ENCODE measurements around the gene GABRB1.
"Not testable (repeated sequence)": the region's sequence is repeated elsewhere in the genome, so short reads cannot be mapped to it uniquely, and the experiment has no call there.

GABRB1 gene

DNA sequence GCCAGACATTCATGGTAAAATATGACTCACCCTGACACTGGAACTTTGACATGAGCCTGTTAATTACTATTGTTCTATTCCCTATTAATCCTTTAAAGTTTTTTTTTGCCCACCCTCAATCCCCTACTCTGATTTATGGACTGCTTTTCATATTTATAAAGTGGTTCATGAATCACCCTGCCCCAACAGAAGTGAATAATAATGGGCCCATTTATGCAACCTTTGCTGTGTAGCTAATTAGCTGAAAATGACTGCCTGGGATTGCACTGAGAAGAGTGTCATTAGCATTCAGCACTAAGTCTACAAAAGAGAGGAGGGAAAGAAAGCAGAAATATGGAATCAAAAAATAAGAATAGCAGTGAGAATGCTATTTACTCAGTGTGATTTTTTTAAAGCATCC is 277.8 kb downstream of the GABRB1 start:
- no peak for DNase-seq (ENCODE audit: low read depth)

DNA sequence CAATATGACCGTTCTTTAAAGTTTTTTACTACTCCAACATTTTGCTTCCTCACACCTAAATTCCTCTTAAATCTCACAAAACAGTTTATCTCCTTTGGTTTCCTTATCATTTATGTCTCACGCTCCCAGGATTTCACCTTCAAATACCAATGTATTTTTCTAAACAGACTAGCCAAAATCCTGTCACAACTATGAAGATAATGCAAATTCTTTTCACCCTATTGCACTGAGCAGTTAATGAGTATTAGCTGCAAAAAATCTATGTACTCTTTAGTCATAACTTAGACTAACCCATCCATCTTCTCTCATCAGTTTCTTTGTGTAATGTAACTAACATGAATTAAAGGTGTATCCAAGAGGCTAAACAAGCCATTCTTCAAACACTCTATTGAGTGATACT is 280.8 kb downstream of the GABRB1 start:
- DNase-seq (ENCODE audit: low read depth), result no peak

DNA sequence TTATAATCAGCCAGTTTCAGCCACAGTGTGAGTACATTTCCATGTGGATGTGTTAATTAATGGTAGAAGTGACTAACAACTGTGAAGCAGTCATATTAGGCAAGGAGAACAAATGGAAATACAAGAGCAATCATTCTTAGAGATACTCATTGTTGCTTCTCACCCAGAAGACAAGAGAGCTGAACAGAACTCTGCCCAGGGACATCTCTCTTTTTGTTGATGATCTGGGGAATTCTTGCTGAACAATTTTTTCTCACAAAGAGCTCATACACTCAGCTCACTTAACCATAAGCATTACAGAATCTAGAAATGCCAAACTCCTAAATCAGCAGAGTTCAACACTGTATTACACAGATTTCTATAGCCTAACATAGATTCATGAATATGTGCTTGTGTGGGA is 282.0 kb downstream of the GABRB1 start:
- no peak for DNase-seq (ENCODE audit: low read depth)

DNA sequence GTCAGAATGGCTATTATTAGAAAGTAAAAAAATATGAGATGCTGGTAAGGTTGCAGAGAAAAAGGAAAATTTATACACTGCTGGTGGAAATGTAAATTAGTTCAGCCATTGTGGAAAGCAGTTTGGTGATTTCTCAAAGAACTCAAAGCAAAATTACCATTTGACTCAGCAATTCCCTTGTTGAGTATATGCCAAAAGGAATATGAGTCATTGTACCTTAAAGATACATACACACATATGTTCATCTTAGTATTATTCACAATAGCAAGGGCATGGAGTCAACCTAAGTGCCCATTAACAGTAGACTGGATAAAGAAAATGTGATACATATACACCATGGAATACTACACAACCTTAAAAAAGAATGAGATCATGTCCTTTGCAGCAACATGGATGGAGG is 284.0 kb downstream of the GABRB1 start:
- no peak for DNase-seq (ENCODE audit: low read depth)

DNA sequence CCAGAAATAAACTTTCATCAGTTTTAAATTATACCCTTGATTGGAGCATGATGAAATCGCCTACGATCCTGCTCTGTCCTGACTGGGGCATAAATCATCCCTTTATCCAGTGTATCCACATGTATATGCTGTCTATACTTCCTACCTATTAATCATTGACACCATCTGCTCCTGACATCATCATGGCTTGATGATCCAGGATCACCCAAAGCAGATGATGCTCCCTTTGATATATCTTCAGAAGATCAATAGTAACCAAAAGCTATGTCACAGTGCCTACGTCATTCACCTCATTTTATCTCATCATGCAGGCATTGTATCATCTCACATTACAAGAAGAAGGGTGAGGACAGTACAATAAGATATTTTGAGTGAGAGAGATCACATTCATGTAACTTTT is 294.7 kb downstream of the GABRB1 start:
- no peak for DNase-seq (ENCODE audit: low read depth)

DNA sequence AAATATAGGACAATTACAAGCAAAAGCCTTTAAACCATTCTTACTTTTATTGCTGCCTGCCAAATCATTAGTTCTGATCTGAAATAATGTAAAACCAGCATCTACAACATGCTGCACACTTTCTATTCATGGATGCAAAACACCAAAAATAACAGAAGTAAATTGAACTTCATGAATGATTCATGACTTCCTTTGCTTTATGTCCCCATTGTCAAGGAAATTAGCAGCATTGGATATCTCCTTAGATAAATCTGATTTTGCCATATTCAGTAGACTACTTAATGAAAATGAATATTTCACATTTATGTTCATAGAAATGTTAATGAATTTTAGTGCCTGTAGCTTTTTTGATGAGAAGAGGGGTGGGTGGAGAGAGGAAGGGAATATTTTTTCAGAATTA is 299.5 kb downstream of the GABRB1 start:
- DNase-seq (ENCODE audit: low read depth), result no peak

DNA sequence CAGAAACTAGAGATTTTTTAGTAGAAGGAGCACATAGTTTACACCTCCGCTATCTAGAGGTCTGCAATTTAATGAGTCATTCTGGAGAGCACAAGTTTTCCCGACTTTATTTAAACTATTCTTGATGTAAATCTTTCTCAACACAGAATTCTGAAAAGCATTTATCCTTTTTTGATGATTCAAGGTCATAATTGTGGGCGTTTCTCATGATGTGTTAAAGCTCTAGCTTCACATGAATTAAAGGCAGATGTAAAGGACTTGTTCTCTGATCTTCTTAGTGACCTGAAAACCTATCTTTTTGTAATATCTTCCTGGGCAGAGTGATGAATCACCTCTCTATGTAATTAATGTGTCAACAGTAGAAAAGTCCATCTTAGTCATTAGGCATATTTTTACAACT is 303.3 kb downstream of the GABRB1 start:
- no peak for DNase-seq (ENCODE audit: low read depth)

DNA sequence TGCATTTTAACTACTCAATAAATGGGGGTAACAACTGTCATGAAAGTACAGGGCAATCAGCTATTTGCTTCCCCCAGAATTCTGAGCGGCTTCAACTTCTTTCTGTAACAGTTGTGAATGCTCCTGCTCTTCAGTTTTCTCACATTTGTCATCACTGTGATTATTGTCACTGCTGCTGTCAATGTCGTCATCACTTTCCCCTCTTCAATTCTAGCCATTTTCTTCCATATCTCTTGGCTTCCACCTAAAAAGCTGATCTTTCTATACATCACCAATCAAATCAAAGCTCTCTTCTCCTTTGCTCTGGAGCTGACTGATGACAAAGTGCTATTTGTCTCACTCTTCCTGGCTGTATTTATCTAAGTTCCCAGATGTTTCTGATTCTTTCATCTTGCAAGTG is 306.5 kb downstream of the GABRB1 start:
- no peak for DNase-seq (ENCODE audit: low read depth)

DNA sequence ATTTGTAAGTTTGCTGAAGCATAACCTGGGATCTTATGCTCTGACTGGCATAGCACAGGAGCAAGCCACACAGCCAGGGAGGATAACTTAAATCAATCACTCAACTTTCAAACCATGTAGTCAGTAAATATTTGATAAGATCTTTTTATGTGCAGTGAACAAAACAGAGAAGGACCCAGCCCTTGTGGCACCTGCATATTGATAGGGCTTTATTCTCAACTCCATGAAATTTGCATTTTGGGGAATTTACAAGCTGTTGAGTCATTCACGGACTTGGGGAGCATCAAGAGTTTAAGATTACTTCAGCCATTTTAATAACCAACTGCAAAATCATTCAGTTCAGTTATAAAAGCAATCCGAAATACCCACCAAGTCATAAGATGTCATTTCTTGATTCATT is 309.5 kb downstream of the GABRB1 start:
- no peak for DNase-seq (ENCODE audit: low read depth)

DNA sequence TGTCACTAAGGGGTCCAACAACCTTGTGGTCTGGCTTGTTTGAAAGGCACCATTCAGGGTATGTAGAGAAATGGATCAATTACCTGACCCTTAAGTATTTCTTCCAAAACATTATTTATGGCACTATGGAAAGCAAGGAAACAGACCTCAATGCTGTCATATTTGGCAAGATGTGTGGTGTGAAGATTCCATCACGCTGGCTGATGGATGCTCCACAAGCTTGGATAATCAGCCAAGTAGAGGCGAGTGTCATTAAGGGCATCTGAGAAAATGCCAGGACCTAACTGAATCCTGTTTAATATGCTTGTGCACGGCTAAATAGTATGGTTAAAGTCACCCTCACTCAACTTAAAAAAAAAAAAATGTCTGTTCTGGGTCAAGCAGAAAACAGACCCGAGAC is 311.4 kb downstream of the GABRB1 start:
- no peak for DNase-seq (ENCODE audit: low read depth)

DNA sequence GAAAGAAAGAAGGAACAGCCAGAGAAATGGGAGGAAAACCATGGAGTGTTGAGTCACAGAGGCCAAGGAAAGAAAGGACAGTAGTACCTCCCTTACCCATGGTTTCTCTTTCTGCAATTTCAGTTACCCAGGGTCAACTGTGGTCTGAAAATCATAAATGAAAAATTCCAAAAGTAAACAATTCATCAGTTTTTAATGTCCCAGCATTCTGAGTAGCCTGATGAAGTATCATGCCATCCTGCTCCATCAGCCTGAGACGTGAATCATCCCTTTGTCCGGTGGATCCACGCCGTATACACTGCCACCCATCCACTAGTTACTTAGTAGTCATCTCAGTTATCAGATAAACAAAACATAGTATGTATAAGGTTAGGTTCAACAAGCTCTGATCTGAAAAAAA is 318.0 kb downstream of the GABRB1 start:
- no peak for DNase-seq (ENCODE audit: low read depth)

DNA sequence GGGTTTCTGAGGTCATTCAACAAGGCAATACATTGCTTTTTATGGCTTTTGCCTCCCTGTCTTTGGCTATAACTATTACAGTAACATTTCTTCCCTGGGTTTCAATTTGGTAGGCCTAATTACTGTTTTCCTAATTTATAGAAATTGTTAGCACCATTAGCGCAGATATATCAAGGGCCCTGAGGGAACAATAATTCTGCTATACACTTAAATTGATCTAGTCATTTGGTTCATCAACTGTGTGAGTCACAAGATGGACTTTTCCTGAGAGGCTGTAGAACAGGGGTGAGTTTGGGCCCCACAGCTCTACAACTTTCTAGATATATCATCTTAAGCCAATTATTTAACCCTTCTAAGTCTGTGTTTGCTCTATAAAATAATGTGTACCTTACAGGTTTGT is 324.2 kb downstream of the GABRB1 start:
- no peak for DNase-seq (ENCODE audit: low read depth)

DNA sequence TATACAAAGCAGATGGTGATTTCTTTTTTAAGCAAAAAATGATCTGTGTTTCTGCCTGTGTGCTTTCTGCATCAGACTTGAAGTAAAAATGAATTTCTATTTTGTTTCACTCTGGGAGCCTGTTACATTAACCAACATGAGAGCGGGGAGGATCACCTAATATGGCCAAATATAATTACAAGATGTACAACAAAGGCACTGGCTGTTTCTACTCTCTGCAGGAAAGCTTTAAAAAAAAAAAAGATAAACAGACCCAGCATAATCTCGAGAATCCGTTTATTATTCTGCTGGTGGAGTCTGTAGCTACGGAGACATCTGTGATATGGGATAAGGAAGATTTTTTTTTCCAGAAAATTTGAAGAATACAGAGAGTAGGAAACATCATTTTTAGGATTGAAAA is 328.5 kb downstream of the GABRB1 start:
- DNase-seq (ENCODE audit: low read depth), result no peak

DNA sequence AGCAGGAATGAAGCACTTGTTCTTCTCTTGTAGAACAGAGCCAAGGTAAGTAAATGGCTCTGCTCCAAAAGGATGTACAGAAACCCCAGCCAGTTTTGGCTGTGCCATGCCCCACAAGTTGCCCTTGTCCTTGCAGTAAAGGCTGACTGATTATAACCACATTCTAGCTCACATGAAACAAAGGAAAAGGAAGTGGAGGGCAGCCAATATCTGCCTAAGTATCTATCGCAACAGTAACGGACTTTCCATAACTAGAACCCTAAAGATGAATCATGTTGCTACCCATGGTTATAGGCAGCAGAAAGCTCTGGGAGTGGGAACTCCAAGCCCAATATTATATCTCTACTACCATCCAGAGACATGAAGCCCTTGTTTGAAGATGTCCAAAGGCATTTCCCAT is 336.4 kb downstream of the GABRB1 start:
- no peak for DNase-seq (ENCODE audit: low read depth)

DNA sequence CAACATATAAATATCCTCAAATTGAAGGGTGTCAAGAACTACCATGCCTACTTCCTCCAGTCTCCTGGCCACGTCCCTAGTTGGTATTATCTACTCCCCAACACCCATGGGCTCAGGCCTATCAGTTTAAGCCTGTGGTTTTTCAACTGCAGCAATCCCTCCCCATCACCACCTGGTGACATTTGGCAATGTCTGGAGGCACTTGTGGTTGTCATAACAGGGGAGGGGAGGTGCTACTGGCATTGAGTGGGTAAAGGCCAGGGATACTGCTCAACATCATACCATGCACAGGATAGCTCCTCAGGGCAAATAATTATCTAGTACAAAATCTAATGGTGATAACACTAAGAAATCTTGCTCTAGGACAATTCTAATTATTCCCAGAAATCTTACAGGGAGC is 336.8 kb downstream of the GABRB1 start:
- no peak for DNase-seq (ENCODE audit: low read depth)

DNA sequence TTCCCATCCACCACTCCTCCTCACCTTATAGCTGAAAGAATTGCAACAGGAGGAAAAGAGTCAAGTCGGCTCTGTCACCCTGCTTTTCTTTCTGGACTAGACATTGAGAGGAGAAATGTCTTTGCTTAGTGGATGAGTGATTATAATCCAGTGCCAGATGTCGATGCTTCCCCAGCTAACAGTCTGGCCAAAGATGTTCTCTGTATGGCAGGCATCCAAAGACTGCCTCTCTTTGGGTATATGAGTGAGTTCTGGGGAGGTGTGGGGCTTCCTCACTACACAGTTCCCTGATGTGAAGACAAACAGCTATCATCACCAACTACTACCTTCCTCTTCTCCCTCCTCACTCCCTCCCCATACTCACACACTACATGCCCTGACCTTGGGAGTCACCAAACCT is 341.2 kb downstream of the GABRB1 start:
- no peak for DNase-seq (ENCODE audit: low read depth)

DNA sequence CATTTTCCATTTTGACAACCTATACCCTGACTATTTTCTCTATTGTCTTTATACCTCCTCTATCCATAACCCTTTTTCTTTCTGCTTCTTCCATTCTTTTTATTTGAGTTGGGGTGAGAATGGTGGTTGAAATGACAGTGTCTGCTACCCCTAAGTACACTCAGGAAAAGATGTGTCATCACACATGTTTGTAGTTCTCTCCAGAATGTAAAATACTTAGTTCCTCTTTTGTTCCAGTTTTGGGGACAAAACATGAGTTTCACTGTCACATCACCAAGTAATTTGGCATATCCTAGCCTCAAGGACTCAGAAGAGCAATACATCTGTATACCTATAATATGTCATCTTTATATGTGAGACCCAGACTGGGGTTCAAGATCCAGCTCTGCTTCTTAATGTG is 341.8 kb downstream of the GABRB1 start:
- DNase-seq (ENCODE audit: low read depth), result no peak

DNA sequence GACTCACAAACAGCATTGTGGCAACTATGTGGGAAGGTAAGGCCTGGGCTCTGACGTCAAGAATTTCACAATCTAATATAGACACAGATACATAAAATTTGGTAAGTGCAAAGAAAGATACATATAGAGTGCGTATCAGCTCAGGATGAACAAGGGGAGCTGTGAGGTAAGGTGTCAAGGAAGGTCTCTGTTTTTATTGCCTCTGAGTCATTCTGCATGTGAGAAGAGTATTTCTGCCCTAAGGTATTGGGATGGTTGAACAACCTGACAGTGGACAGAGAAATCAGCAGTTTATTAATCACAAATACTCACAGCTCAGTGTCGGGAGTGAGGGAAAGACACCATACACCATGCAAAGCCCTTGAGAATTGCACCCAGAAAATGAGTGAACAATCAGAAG is 342.3 kb downstream of the GABRB1 start:
- no peak for DNase-seq (ENCODE audit: low read depth)

DNA sequence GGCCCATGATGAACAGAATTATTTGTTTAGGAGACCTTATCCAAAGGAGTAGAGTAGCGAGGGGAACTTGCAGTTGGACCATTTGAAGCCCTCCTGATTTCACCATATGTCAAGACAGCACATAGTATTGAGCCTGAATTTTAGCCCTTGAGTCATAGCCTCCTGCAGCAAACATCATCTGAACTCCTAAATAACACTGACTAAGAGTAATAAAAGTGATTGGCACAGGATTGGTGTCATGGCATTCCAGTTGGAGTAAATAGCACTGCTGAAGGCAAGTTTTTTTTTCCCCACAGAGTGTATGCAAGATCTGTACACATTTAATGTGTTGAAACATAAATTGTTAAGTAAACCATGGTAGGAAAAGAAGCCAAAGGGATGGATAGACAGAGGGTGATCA is 343.1 kb downstream of the GABRB1 start:
- DNase-seq (ENCODE audit: low read depth), result no peak

DNA sequence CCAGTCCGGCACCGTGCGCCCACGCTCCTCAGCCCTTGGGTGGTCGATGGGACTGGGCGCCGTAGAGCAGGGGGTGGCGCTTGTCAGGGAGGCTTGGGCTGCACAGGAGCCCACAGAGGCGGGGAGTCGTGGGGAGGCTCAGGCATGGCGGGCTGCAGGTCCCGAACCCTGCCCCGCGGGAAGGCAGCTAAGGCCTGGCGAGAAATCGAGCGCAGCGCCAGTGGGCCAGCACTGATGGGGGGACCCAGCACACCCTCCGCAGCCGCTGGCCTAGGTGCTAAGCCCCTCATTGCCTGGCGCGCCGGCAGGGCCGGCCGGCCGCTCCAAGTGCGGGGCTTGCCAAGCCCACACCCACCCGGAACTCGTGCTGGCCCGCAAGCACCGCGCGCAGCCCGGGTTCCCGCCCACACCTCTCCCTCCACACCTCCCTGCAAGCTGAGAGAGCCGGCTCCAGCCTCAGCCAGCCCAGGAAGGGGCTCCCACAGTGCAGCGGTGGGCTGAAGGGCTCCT is 346.7 kb downstream of the GABRB1 start:
- DNase-seq (ENCODE audit: low read depth), result not testable (repeated sequence)

DNA sequence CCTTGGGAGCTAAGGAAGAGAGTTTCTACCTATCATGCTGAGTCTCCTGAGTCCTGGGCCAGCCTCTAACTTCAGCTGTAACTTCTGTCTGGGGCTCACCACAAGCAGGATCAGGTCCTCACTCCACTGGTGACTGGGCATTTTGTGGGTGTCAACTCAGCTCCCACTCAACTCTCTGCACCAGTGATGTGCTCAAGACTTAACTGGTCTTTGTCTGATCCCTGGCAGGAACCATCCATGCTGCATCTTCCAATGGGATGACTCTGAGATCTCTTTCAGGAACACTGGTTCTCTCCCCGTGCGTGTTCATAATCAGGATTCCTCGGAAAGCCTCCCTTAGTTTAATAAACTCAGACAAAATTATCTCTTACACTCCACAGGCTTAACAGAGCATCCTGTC is 349.8 kb downstream of the GABRB1 start:
- no peak for DNase-seq (ENCODE audit: low read depth)

DNA sequence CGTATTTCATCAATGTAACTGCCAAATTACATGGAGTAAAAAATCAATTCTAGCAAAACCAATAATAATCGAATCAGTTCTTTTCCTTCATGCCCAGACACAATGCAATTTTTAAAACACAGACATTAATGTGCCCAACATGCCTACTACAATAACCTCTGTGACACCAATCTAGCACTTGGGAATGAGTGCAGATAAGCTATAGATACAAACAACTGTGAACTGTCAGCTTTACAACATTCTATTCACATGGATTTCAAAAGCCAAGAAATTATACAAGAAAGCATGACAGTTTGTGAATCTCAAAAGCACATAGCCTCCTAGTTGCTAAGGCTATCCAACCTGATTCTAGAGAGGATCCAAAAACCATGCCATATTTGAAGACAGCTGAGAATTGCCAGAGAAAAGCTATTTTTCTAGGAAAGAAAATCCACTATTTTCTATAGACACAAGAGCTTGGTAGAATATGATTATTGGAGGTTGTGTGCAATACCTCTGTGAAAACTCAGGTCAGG is 351.5 kb downstream of the GABRB1 start:
- DNase-seq (ENCODE audit: low read depth), result no peak

DNA sequence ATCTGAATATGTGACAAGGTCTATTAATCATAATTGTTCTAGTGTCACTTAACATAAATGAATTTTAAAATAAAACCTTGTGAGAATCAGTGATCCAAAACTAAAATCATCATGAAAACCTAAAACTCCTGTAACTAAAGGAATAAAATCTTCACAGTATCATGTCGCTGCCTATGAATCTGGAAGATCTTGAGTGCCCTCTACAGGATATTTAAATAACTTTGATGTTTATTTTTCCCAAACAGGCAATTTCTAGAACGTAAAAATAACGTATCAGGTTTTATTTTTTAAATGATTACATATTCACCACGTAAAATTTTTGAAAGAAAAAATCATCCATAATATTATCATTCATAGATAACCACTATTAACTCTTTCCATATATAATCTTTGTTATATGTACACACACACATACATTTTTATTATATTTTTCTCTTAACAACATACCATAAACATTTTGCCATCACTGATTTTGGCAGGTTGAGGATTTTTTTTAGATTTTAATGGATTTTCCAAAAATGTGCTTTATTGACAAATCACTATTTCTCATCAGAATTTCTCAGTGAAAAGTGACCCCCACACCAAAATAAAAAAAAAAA is 352.6 kb downstream of the GABRB1 start:
- DNase-seq (ENCODE audit: low read depth), result no peak

DNA sequence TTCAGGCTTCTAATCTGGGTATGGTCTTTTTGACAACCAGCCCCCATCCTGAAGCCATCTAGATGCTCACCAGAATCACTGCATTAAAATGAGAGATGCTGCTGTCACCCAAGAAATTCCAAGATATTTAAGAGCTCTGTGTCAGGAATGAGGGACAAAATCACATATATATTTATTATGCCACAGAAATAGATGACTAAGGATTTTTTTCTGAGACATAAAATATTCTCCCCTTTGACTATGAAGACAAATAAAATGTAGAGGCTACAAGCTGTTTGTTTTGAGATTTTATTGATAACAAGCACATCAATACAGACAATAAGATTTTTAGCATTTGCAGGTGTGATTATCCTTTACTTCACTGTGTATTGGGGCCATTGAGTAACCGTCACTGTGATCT is 354.8 kb downstream of the GABRB1 start:
- no peak for DNase-seq (ENCODE audit: low read depth)

Measured in CMK (cell line).